Esophagus (tissue), 2 donors: ENCODE results near the gene NOP14. TPM values are rescaled to one million over a fixed set of nuclear protein-coding genes. Genes with fewer than 3 reads are reported as not detected.
"Not testable (repeated sequence)": the region's sequence is repeated elsewhere in the genome, so short reads cannot be mapped to it uniquely, and the experiment has no call there.

Experiments
- H3K27ac ChIP-seq, 2 donors: one replicate each; pipeline ENCODE4 v1.5.1; 2013; ENCODE audit warnings: low read depth in 2 of 2, mild to moderate bottlenecking in 2 of 2, inconsistent platforms in 1 of 2, low read length in 1 of 2, moderate library complexity in 1 of 2
- H3K27me3 ChIP-seq, 2 donors: one replicate each; pipeline ENCODE4 v1.6.1; 2013; ENCODE audit warnings: low read length in 2 of 2, control low read depth in 1 of 2, mild to moderate bottlenecking in 1 of 2; ENCODE audit not compliant: insufficient read depth in 2 of 2, control insufficient read depth in 1 of 2
- H3K36me3 ChIP-seq, 2 donors: one replicate each; pipeline ENCODE4 v1.6.1; 2013; ENCODE audit warnings: low read length in 1 of 2; ENCODE audit not compliant: control insufficient read depth in 2 of 2, insufficient read depth in 2 of 2
- H3K4me1 ChIP-seq, 2 donors: one replicate each; pipeline ENCODE4 v1.6.1; 2013; ENCODE audit warnings: low read length in 1 of 2; ENCODE audit not compliant: control insufficient read depth in 2 of 2, insufficient read depth in 2 of 2
- H3K4me3 ChIP-seq, 2 donors: one replicate each; pipeline ENCODE4 v1.5.1; 2013; ENCODE audit warnings: low read length in 2 of 2, mild to moderate bottlenecking in 2 of 2, low read depth in 1 of 2, moderate library complexity in 1 of 2
- H3K9me3 ChIP-seq, 2 donors: one replicate each; pipeline ENCODE4 v1.6.1; 2013; ENCODE audit warnings: mild to moderate bottlenecking in 2 of 2, low read depth in 1 of 2, low read length in 1 of 2, moderate library complexity in 1 of 2; ENCODE audit not compliant: control insufficient read depth in 2 of 2, insufficient read depth in 1 of 2
- WGBS, 2 donors: extraction: QIAGEN DNeasy Blood & Tissue Kit; methylation state at CpG; one replicate each; pipeline ENCODE4 v1.1.7; 2013; 5-methylcytosine and 5-hydroxymethylcytosine counted together
- polyA plus RNA-seq, 2 donors: library from polyadenylated mRNA; stranded (reverse); fragments of 200-250 nt; gene quantifications; one replicate each; pipeline ENCODE4 v1.2.3, GENCODE V29; 2013
- donor health status: healthy with polysubstance abuse.
- donor health status: Bipolar disorder and iron deficiency.

Gene NOP14
- polyA plus RNA-seq, 2 donors = 11.9 to 15.1 TPM

DNA sequence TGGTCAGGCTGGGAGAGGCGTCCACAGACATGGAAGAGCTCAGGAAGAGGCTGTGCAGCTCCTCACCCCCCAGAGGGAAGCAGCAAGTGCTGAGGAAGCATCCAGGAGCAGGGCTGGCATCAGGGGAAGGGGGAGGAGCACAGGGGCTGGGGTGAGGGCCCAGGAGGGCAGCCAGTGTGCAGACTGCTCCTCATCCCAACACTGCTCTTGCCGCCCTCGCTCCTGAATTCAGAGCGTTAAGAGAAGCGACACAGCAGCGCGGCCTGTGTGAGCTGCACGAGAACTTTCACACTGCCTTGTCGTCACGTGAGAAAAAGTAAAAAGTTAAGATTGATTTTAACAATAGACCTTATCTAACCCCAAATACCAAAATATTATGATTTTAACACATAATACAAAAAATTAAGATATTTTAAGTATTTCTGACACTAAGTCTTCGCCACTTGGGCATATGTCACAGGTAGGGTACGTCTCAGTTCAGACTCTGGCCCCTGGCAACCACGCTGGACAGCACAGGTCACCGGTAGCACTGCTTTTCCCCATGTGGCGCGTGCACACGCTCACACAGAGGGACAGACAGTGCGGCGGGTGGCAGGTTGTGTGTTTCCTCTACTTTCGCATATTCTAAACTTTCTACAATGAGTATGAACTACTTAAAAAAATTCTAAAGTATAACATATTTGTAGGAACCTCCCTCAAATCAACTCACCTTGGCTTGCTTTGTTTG, 19.7 kb downstream of the NOP14 start:
- Histone ChIP-seq H3K9me3 (no peaks in the 10 kb centered on the region), H3K27ac (no peak overlapping the region), H3K36me3 (peaks cover 33 to 79% of the 10 kb centered on the region in 2 donors)

GRCh38 chr4:2942532-2943363, 20.5 kb downstream of the NOP14 start:
- H3K4me3 ChIP-seq = no peak overlapping the region
- peak overlapping the region in 1 of 2 donors; percentile 11 for H3K27ac ChIP-seq
- H3K9me3 ChIP-seq = no peaks in the 10 kb centered on the region
- WGBS, 2 donors = 65 to 67% methylated on average over 30 to 31 of the region's 31 CpGs
- H3K36me3 ChIP-seq = peaks cover 30 to 77% of the 10 kb centered on the region in 2 donors
- peaks cover 0 to 11% of the 10 kb centered on the region in 2 donors for H3K4me1 ChIP-seq
- H3K27me3 ChIP-seq = no peaks in the 10 kb centered on the region

More for the DNA sequence above, 19.7 kb downstream of the NOP14 start:
- Histone ChIP-seq H3K27me3 (no peaks in the 10 kb centered on the region), H3K4me3 (no peak overlapping the region), H3K4me1 (peaks cover 0 to 11% of the 10 kb centered on the region in 2 donors)
- 94 to 95% methylated on average over 20 of the region's 20 CpGs for WGBS, 2 donors

- Histone ChIP-seq H3K4me3 (no peak overlapping the region), H3K36me3 (peaks cover 23 to 71% of the 10 kb centered on the region in 2 donors), H3K27ac (no peak overlapping the region), H3K4me1 (peaks cover 0 to 15% of the 10 kb centered on the region in 2 donors), H3K27me3 (no peaks in the 10 kb centered on the region), H3K9me3 (no peaks in the 10 kb centered on the region)
- 89% methylated on average over 21 of the region's 21 CpGs for WGBS, 2 donors
Measured at GRCh38 chr4:2942037-2942531, 21.1 kb downstream of the NOP14 start.

DNA sequence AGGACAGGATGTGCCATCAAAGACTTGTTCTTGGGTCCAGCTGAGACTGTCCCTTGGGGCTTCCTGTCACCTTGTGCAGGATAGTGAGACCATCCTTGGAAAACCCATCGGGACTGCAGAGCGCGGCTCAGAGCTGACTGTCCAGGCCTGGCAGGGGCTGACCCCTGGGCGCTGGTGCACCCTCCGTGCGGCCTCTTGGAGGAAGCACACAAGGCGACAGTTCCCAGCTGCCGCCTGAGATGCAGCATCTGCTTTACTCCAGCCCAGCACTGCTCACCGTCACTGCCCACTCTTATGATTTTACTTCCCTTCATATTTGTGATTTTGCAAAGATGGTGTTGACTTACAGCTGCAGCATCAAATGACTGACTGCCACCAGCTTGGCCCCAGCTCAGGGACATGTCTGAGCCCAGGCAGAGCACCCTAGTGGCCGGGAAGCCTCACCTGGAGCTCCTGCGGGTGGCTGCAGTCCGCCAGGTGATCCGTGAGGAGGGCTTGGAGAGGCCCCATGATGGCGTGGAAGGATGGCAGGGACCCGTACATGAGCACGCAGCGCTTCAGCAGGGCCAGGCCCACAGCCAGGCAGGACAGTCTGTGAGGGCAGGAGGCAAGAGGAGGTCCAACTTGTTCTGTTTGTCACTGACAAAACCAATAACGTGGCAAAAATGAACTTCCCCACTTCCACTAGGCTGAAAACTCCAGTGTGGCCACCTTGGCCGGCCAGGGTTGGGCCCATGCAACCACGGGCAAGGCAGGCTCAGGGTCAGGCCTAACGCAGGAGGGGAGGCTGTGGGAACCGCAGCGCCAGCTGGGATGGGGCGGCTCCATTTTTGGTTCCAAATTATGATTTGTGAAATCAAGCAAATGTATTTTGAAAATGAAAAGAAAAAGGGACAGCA, 21.8 kb downstream of the NOP14 start:
- Histone ChIP-seq H3K27me3 (no peaks in the 10 kb centered on the region), H3K27ac (no peak overlapping the region), H3K36me3 (peaks cover 21 to 64% of the 10 kb centered on the region in 2 donors), H3K4me3 (no peak overlapping the region), H3K4me1 (peaks cover 0 to 16% of the 10 kb centered on the region in 2 donors), H3K9me3 (no peaks in the 10 kb centered on the region)
- 88 to 90% methylated on average over 24 of the region's 24 CpGs for WGBS, 2 donors

DNA sequence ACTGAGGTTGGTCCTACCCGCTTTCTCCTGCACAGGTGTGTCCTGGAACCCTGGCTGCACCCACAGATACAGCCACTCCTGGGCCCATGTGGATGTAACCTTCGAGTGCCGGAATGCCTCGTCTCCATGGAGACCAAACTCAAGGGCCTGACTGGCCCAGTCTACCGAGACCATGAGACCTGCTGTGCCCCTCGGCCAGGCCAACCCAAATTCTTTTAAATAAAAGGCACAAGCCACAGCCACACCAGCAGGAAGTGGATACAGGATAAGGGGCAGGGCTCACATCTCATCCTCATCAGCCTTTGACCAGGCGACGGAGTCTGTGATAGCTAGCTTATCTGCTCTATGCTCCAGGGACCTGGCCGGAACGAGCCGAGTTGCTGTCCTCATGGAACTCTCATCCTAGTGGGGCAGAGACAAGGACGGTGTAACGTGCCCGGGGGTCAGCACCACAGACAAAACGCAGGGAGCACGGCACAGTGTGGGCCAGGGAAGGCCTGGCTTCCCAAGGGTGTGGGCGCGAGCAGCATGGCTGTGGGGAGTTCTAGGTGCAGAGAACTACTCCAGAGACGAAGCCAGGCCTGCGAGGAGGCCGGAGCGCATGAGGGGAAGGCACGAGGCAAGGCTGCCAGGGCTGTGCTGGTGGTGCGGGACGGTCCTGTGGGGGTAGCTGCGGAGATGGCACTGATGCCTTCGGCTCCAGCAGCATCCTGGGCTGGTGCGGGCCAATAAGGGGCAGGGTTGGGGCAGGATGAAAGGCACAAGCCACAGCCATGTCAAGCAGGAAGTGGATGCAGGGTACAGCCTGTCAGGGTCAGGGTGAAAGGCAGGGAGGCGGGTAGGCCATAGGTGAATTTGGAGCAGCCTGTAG, 22.7 kb downstream of the NOP14 start:
- H3K36me3 ChIP-seq = peaks cover 21 to 56% of the 10 kb centered on the region in 2 donors
- 90 to 91% methylated on average over 29 of the region's 29 CpGs for WGBS, 2 donors
- peaks cover 0 to 23% of the 10 kb centered on the region in 2 donors for H3K4me1 ChIP-seq
- no peak overlapping the region for H3K4me3 ChIP-seq
- no peaks in the 10 kb centered on the region for H3K9me3 ChIP-seq
- no peak overlapping the region for H3K27ac ChIP-seq
- H3K27me3 ChIP-seq = no peaks in the 10 kb centered on the region

GRCh38 chr4:2939383-2940243, 23.6 kb downstream of the NOP14 start:
- H3K4me1 ChIP-seq = peaks cover 0 to 26% of the 10 kb centered on the region in 2 donors
- H3K4me3 ChIP-seq = no peak overlapping the region
- no peaks in the 10 kb centered on the region for H3K9me3 ChIP-seq
- 76 to 80% methylated on average over 30 of the region's 30 CpGs for WGBS, 2 donors
- no peak overlapping the region for H3K27ac ChIP-seq
- no peaks in the 10 kb centered on the region for H3K27me3 ChIP-seq
- peaks cover 15 to 52% of the 10 kb centered on the region in 2 donors for H3K36me3 ChIP-seq

GRCh38 chr4:2938906-2939305, 24.3 kb downstream of the NOP14 start:
- Histone ChIP-seq H3K9me3 (no peaks in the 10 kb centered on the region), H3K4me1 (peaks cover 0 to 26% of the 10 kb centered on the region in 2 donors), H3K36me3 (peaks cover 15 to 50% of the 10 kb centered on the region in 2 donors), H3K27me3 (no peaks in the 10 kb centered on the region), H3K4me3 (no peak overlapping the region), H3K27ac (no peak overlapping the region)
- WGBS, 2 donors = 89 to 90% methylated on average over 14 of the region's 14 CpGs

DNA sequence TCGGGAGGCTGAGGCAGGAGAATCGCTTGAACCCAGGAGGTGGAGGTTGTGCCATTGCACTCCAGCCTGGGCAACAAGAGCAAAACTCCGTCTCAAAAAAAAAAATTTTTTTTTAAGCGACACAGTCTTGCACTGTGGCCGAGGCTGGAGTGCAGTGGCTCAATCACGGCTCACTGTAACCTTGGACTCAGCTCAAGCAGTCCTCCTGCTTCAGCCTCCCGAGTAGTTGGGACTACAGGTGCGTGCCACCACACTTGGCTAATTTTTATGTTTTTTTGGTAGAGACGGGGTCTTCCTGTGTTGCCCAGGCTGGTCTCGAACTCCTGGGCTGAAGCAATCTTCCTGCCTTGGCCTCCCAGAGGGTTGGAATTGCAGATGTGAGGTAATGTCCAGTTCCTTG, 24.8 kb downstream of the NOP14 start:
- H3K4me1 ChIP-seq = peaks cover 0 to 26% of the 10 kb centered on the region in 2 donors
- not testable (repeated sequence) for H3K4me3 ChIP-seq, H3K9me3 ChIP-seq, H3K27ac ChIP-seq, H3K27me3 ChIP-seq
- WGBS, 2 donors = 92 to 95% methylated on average over 9 to 10 of the region's 10 CpGs
- peaks cover 15 to 47% of the 10 kb centered on the region in 2 donors for H3K36me3 ChIP-seq
